ENCODE measurements around the gene INPP5K.
"Not testable (repeated sequence)": the region's sequence is repeated elsewhere in the genome, so short reads cannot be mapped to it uniquely, and the experiment has no call there.

INPP5K gene

GRCh38 chr17:1532836-1533602 is 16.6 kb upstream of the INPP5K start:
- H3K4me3 ChIP-seq (replicated peaks; ENCODE audit: low read depth, low read length): no peak overlapping the region
- peak; percentile 24 for DNase-seq (ENCODE audit: low read depth)
- peak; percentile 37 for TF ChIP-seq CTCF (IDR thresholded peaks at IDR 0.05; ENCODE audit: low read length, missing control alignments)

GRCh38 chr17:1529863-1530262 is 13.5 kb upstream of the INPP5K start:
- no peak for DNase-seq (ENCODE audit: low read depth)
- H3K4me3 ChIP-seq (replicated peaks; ENCODE audit: low read depth, low read length): no peak overlapping the region
- TF ChIP-seq CTCF (IDR thresholded peaks at IDR 0.05; ENCODE audit: low read length, missing control alignments): no peak

- H3K4me3 ChIP-seq (replicated peaks; ENCODE audit: low read depth, low read length); DNase-seq (ENCODE audit: low read depth): not testable (repeated sequence)
Observed at GRCh38 chr17:1526876-1527275, 10.5 kb upstream of the INPP5K start.

GRCh38 chr17:1522626-1523025 is 6.2 kb upstream of the INPP5K start:
- DNase-seq (ENCODE audit: low read depth): no peak
- TF ChIP-seq CTCF (IDR thresholded peaks at IDR 0.05; ENCODE audit: low read length, missing control alignments): no peak
- no peak overlapping the region for H3K4me3 ChIP-seq (replicated peaks; ENCODE audit: low read depth, low read length)

GRCh38 chr17:1521086-1521640 is 4.8 kb upstream of the INPP5K start:
- no peak for DNase-seq (ENCODE audit: low read depth)
- TF ChIP-seq CTCF (IDR thresholded peaks at IDR 0.05; ENCODE audit: low read length, missing control alignments): no peak
- no peak overlapping the region for H3K4me3 ChIP-seq (replicated peaks; ENCODE audit: low read depth, low read length)

- no peak for DNase-seq (ENCODE audit: low read depth)
- no peak overlapping the region for H3K4me3 ChIP-seq (replicated peaks; ENCODE audit: low read depth, low read length)
- no peak for TF ChIP-seq CTCF (IDR thresholded peaks at IDR 0.05; ENCODE audit: low read length, missing control alignments)
Observed at GRCh38 chr17:1519678-1520077, 3.3 kb upstream of the INPP5K start.

GRCh38 chr17:1518410-1518809 is 2.0 kb upstream of the INPP5K start:
- no peak for DNase-seq (ENCODE audit: low read depth)
- TF ChIP-seq CTCF (IDR thresholded peaks at IDR 0.05; ENCODE audit: low read length, missing control alignments): no peak
- no peak overlapping the region for H3K4me3 ChIP-seq (replicated peaks; ENCODE audit: low read depth, low read length)
